Measurements from ENCODE around the gene TTC9C.

GRCh38 chr11:62752994-62753735, 24.9 kb downstream of the TTC9C start:
- TF ChIP-seq CTCF (IDR thresholded peaks at IDR 0.05; ENCODE audit: extremely low read depth in 1 of 2, insufficient read depth in 1 of 2, low read depth in 1 of 2, low read length in 2 of 2) (no peak), EZH2 (IDR thresholded peaks at IDR 0.05; ENCODE audit: borderline replicate concordance, low read depth, low read length, severe bottlenecking) (no peak), POLR2A (IDR thresholded peaks at IDR 0.05; ENCODE audit: low read depth, low read length) (no peak), POLR2AphosphoS5 (IDR thresholded peaks at IDR 0.05; ENCODE audit: insufficient read depth, low read depth, low read length) (no peak)
